GM12878 (cell line): Measurements from ENCODE around the gene OR51D1. TPM values are rescaled to one million over a fixed set of nuclear protein-coding genes. Genes with fewer than 3 reads are reported as not detected.

Experiments used
- ATAC-seq: fragments of 200-7000 bp; cut with Tn5 transposase; 3 replicates; pipeline ENCODE4 v1.9.1; 2020; ENCODE audit warnings: mild to moderate bottlenecking, moderate library complexity
- BruUV-seq: library from RNA; stranded (reverse); fragments of 400-500 nt; replicated peaks from 2 replicates; lab custom pipeline; 2021; lab: Mats Ljungman, UMichigan
- CTCF ChIA-PET: fragments of 300-600 bp; sonication (Branson Sonifier 250); formaldehyde crosslinking; extraction: SDS; loops from one replicate; lab custom pipeline; 2021; ENCODE audit warnings: inconsistent platforms; lab: Yijun Ruan, JAX
- POLR2A ChIA-PET: fragments of 350-600 bp; formaldehyde crosslinking; extraction: SDS; loops from one replicate; lab custom pipeline; 2021; ENCODE audit warnings: inconsistent platforms; lab: Charles Lee
- RAD21 ChIA-PET: fragments of 300-600 bp; sonication (Branson Sonifier 250); formaldehyde crosslinking; loops from one replicate; lab custom pipeline; 2023; ENCODE audit warnings: antibody characterized with exemption; ENCODE audit not compliant: unreplicated experiment; lab: Charles Lee
- SMC1A ChIA-PET: fragments of 300-600 bp; sonication (Branson Sonifier 250); formaldehyde crosslinking; loops from one replicate; lab custom pipeline; 2023; ENCODE audit not compliant: unreplicated experiment, uncharacterized antibody; lab: Charles Lee
- DNase-seq: peaks from one replicate; pipeline ENCODE4 v3.0.0-alpha.2; 2011; ENCODE audit warnings: low read depth, low spot score
- FAIRE-seq: peaks from 3 replicates; lab custom pipeline; 2011; peaks lifted over from hg19 to GRCh38; lab: Jason Lieb, UNC
- H2AFZ ChIP-seq: 2 replicates; pipeline ENCODE4 v1.6.0; 2011; ENCODE audit warnings: low read depth, low read length, control low read depth; ENCODE audit not compliant: control insufficient read depth
- H3K27ac ChIP-seq: 2 replicates; pipeline ENCODE4 v1.5.1; 2011; ENCODE audit warnings: control low read depth; ENCODE audit not compliant: control insufficient read depth, insufficient read depth
- H3K27me3 ChIP-seq, 2 experiments: replicated peaks in 1 of 2; 2 replicates each; pipeline versions ENCODE4 v1.6.0 to v1.6.1; 2011; ENCODE audit warnings: low read length in 1 of 2; ENCODE audit not compliant: control insufficient read depth in 2 of 2, insufficient read depth in 2 of 2
- H3K36me3 ChIP-seq, 2 experiments: 2 replicates each; pipeline ENCODE4 v1.5.1; 2011; ENCODE audit warnings: low read length in 1 of 2; ENCODE audit not compliant: control insufficient read depth in 2 of 2, insufficient read depth in 2 of 2
- H3K4me1 ChIP-seq: 2 replicates; pipeline ENCODE4 v1.6.1; 2011; ENCODE audit warnings: mild to moderate bottlenecking, low read length, moderate library complexity, mixed read lengths; ENCODE audit not compliant: control insufficient read depth, insufficient read depth
- H3K4me2 ChIP-seq: 2 replicates; pipeline ENCODE4 v1.6.0; 2011; ENCODE audit warnings: control low read depth; ENCODE audit not compliant: control insufficient read depth, insufficient read depth
- H3K4me3 ChIP-seq: fragments of 200-600 bp; sonication (generic); 2 replicates; pipeline ENCODE4 v1.5.1; 2016
- H3K79me2 ChIP-seq: 2 replicates; pipeline ENCODE4 v1.6.0; 2011; ENCODE audit warnings: low read length; ENCODE audit not compliant: control insufficient read depth, insufficient read depth
- H3K9ac ChIP-seq: 2 replicates; pipeline ENCODE4 v1.8.0; 2011; ENCODE audit warnings: low read length, control low read depth, mixed read lengths; ENCODE audit not compliant: control insufficient read depth, insufficient read depth
- H3K9me3 ChIP-seq: replicated peaks from 3 replicates; pipeline ENCODE4 v1.5.1; 2011; ENCODE audit warnings: mild to moderate bottlenecking, low read length; ENCODE audit not compliant: control insufficient read depth, insufficient read depth
- H4K20me1 ChIP-seq: 2 replicates; pipeline ENCODE4 v1.6.0; 2011; ENCODE audit not compliant: control insufficient read depth, insufficient read depth
- ATF7 ChIP-seq: fragments of 450-650 bp; IDR thresholded peaks from 2 replicates; pipeline ENCODE4 v1.6.1; 2016; ENCODE audit warnings: low read depth, mild to moderate bottlenecking
- CBX3 ChIP-seq: fragments of 200-600 bp; sonication (generic); IDR thresholded peaks from 2 replicates; pipeline ENCODE4 v1.6.1; 2016; ENCODE audit warnings: low read depth, borderline replicate concordance
- CBX5 ChIP-seq: sonication (generic); IDR thresholded peaks from 2 replicates; pipeline ENCODE4 v1.6.1; 2016; ENCODE audit warnings: low read depth, moderate library complexity, mild to moderate bottlenecking, inconsistent platforms
- EED ChIP-seq: sonication (generic); IDR thresholded peaks from 2 replicates; pipeline ENCODE4 v1.6.1; 2016; ENCODE audit warnings: antibody characterized with exemption, low read depth
- FOXM1 ChIP-seq: IDR thresholded peaks from 2 replicates; pipeline ENCODE4 v1.6.1; 2012; ENCODE audit warnings: low read depth, mild to moderate bottlenecking, inconsistent platforms, low read length, moderate library complexity
- HDGF ChIP-seq: fragments of 450-650 bp; IDR thresholded peaks from 2 replicates; pipeline ENCODE4 v1.6.1; 2016; ENCODE audit warnings: antibody characterized with exemption
- MEF2A ChIP-seq: IDR thresholded peaks from 2 replicates; pipeline ENCODE4 v1.6.1; 2011; ENCODE audit warnings: low read depth, mild to moderate bottlenecking, low read length, moderate library complexity; ENCODE audit not compliant: insufficient read depth
- NBN ChIP-seq: fragments of 450-650 bp; IDR thresholded peaks from 2 replicates; pipeline ENCODE4 v1.6.1; 2016
- POLR2AphosphoS5 ChIP-seq: IDR thresholded peaks from 2 replicates; pipeline ENCODE4 v1.6.1; 2011; ENCODE audit warnings: mild to moderate bottlenecking, low read length, inconsistent platforms
- RB1 ChIP-seq: fragments of 450-650 bp; formaldehyde crosslinking; IDR thresholded peaks from 2 replicates; pipeline ENCODE4 v1.6.1; 2017; ENCODE audit warnings: mild to moderate bottlenecking, borderline replicate concordance
- ZNF24 ChIP-seq: fragments of 450-650 bp; IDR thresholded peaks from 2 replicates; pipeline ENCODE4 v1.6.1; 2017; ENCODE audit warnings: antibody characterized with exemption, mild to moderate bottlenecking
- WGBS: methylation state at CpG from one replicate; pipeline ENCODE4 v1.1.6; 2016; ENCODE audit warnings: low lambda C conversion rate; ENCODE audit not compliant: insufficient replicate concordance, insufficient coverage; ENCODE audit errors: missing lambda C conversion rate; 5-methylcytosine and 5-hydroxymethylcytosine counted together
- in situ Hi-C: fragments of 300-500 bp; cut with MboI; formaldehyde crosslinking; loops from 9 replicates; pipeline ENCODE4 v1.14.3; 2018; ENCODE audit warnings: mixed read lengths
- intact Hi-C: fragments of 100-400 bp; cut with micrococcal nuclease; formaldehyde crosslinking; loops from one replicate; pipeline ENCODE4 v1.14.2; 2022; ENCODE audit not compliant: unreplicated experiment
- polyA plus RNA-seq, 11 experiments: library from polyadenylated mRNA; depleted of rRNA in 4 of 11; unstranded in 6 of 11; stranded (reverse) in 5 of 11; fragments of >200 nt; fragmentation: Nextera tagmentation in 4 of 11; fragmentation: Illumina TruSeq in 1 of 11; extraction: Ambion mirVana in 4 of 11; extraction: Trizol in 1 of 11; gene quantifications; 1 replicate in 1 of 11; 2 replicates in 10 of 11; pipeline versions ENCODE4 v1.2.1 to v1.2.3, GENCODE V29; 2011 to 2016; ENCODE audit warnings: inconsistent platforms in 2 of 11, missing spikeins in 2 of 11, low read depth in 1 of 11
- total RNA-seq, 4 experiments: library from RNA; depleted of rRNA in 3 of 4; stranded (reverse); fragments of >200 nt in 3 of 4; fragmentation: Illumina TruSeq in 1 of 4; extraction: Trizol in 1 of 4; gene quantifications; 2 replicates each; pipeline versions ENCODE4 v1.2.1 to v1.2.3, GENCODE V29; 2013 to 2021
- TF ChIP-seq, protein P1 (sequence below): IDR thresholded peaks from 2 replicates; pipeline ENCODE4 v1.6.1; 2012; ENCODE audit warnings: low read depth, low read length, improper control_type of control experiment
- TF ChIP-seq, protein P2 (sequence below): fragments of 450-650 bp; IDR thresholded peaks from 2 replicates; pipeline ENCODE4 v1.6.1; 2018; ENCODE audit warnings: mild to moderate bottlenecking, low read depth, moderate library complexity; ENCODE audit not compliant: partially characterized antibody
- TF ChIP-seq, protein P3 (sequence below): fragments of 150-350 bp; IDR thresholded peaks from 2 replicates; pipeline ENCODE4 v1.6.1; 2016; ENCODE audit warnings: low read depth, low read length
- TF ChIP-seq, protein P4 (sequence below): fragments of 450-650 bp; IDR thresholded peaks from 2 replicates; pipeline ENCODE4 v1.6.1; 2018; ENCODE audit warnings: borderline replicate concordance, mild to moderate bottlenecking; ENCODE audit not compliant: partially characterized antibody

The OR51D1 gene
- total and polyA plus RNA-seq, 10 of the 15 experiments (the other 5 are each of a cell fraction or from before 2014, with no cell fraction given), result 0.06 TPM; not detected in 9

DNA sequence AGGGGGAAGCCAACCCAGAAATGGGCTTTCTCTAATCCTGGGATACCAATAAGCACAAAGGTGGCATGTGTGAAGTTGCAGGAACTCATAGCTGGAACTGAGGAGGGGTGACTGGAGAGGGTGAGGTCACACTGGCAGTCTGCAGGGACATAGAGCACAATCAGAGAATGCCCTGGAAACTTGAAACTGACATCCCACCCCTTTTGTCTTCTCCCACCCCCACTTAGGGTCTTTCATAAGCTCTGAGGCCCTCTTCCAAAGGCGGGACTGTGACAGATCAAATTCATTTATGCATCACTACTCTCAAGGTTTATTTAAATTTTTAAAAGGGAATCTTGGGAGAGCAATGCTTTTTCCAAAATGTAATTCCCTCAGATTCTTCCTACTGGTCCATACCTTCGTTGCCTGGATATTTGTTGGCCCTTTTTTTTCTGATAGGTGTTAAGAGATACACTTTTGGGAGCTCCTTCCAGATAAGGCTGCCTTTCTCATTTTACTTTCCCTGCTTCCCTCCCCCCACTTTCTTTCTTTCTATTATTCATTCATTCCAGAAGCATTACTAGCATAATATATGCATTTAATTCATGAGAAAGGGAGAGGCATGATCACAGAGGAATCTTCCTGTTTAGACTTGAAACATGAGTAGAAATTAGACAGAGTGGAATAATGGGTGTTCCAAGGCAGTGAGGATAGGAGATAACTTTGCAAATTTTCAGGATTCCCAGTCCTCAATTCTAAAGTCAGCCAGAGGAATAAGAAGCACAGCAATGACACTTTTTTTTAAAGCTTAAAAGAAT lies 45.5 kb downstream of the OR51D1 start:
- 8% methylated on average over 2 of the region's 2 CpGs for WGBS
- Histone ChIP-seq H3K9me3 (no peaks in the 10 kb centered on the region), H3K27me3 (no peaks in the 10 kb centered on the region), H3K4me3 (no peak overlapping the region), H3K4me2 (no peak overlapping the region), H3K4me1 (no peaks in the 10 kb centered on the region), H3K36me3 (no peaks in the 10 kb centered on the region; a peak in 1 of 4 replicates), H3K79me2 (no peaks in the 10 kb centered on the region), H4K20me1 (no peaks in the 10 kb centered on the region), H2AFZ (no peak overlapping the region), H3K27ac (no peak overlapping the region), H3K9ac (no peak overlapping the region)
- POLR2A ChIA-PET, result no interaction called here
- CTCF ChIA-PET, result no interaction called here
- in situ Hi-C loops (no loop called here), intact Hi-C loops (no loop called here)
- RAD21 ChIA-PET, result no interaction called here
- FAIRE-seq, result no peak
- DNase-seq, result no peak
- ATAC-seq, result no peak
- no TSS peak for BruUV-seq
- SMC1A ChIA-PET, result no interaction called here
- no peak for TF ChIP-seq CBX5
- TF ChIP-seq, protein P1, sequence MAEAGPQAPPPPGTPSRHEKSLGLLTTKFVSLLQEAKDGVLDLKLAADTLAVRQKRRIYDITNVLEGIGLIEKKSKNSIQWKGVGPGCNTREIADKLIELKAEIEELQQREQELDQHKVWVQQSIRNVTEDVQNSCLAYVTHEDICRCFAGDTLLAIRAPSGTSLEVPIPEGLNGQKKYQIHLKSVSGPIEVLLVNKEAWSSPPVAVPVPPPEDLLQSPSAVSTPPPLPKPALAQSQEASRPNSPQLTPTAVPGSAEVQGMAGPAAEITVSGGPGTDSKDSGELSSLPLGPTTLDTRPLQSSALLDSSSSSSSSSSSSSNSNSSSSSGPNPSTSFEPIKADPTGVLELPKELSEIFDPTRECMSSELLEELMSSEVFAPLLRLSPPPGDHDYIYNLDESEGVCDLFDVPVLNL, result no peak
- TF ChIP-seq MEF2A, result no peak
- TF ChIP-seq FOXM1, result no peak
- no peak for TF ChIP-seq EED
- TF ChIP-seq CBX3, result no peak
- TF ChIP-seq, protein P2, sequence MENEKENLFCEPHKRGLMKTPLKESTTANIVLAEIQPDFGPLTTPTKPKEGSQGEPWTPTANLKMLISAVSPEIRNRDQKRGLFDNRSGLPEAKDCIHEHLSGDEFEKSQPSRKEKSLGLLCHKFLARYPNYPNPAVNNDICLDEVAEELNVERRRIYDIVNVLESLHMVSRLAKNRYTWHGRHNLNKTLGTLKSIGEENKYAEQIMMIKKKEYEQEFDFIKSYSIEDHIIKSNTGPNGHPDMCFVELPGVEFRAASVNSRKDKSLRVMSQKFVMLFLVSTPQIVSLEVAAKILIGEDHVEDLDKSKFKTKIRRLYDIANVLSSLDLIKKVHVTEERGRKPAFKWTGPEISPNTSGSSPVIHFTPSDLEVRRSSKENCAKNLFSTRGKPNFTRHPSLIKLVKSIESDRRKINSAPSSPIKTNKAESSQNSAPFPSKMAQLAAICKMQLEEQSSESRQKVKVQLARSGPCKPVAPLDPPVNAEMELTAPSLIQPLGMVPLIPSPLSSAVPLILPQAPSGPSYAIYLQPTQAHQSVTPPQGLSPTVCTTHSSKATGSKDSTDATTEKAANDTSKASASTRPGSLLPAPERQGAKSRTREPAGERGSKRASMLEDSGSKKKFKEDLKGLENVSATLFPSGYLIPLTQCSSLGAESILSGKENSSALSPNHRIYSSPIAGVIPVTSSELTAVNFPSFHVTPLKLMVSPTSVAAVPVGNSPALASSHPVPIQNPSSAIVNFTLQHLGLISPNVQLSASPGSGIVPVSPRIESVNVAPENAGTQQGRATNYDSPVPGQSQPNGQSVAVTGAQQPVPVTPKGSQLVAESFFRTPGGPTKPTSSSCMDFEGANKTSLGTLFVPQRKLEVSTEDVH, result no peak
- TF ChIP-seq ATF7, result no peak
- TF ChIP-seq POLR2AphosphoS5, result no peak
- no peak for TF ChIP-seq HDGF
- TF ChIP-seq ZNF24, result no peak
- no peak for TF ChIP-seq NBN
- TF ChIP-seq, protein P3, sequence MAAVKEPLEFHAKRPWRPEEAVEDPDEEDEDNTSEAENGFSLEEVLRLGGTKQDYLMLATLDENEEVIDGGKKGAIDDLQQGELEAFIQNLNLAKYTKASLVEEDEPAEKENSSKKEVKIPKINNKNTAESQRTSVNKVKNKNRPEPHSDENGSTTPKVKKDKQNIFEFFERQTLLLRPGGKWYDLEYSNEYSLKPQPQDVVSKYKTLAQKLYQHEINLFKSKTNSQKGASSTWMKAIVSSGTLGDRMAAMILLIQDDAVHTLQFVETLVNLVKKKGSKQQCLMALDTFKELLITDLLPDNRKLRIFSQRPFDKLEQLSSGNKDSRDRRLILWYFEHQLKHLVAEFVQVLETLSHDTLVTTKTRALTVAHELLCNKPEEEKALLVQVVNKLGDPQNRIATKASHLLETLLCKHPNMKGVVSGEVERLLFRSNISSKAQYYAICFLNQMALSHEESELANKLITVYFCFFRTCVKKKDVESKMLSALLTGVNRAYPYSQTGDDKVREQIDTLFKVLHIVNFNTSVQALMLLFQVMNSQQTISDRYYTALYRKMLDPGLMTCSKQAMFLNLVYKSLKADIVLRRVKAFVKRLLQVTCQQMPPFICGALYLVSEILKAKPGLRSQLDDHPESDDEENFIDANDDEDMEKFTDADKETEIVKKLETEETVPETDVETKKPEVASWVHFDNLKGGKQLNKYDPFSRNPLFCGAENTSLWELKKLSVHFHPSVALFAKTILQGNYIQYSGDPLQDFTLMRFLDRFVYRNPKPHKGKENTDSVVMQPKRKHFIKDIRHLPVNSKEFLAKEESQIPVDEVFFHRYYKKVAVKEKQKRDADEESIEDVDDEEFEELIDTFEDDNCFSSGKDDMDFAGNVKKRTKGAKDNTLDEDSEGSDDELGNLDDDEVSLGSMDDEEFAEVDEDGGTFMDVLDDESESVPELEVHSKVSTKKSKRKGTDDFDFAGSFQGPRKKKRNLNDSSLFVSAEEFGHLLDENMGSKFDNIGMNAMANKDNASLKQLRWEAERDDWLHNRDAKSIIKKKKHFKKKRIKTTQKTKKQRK, result no peak
- TF ChIP-seq RB1, result no peak
- TF ChIP-seq, protein P4, sequence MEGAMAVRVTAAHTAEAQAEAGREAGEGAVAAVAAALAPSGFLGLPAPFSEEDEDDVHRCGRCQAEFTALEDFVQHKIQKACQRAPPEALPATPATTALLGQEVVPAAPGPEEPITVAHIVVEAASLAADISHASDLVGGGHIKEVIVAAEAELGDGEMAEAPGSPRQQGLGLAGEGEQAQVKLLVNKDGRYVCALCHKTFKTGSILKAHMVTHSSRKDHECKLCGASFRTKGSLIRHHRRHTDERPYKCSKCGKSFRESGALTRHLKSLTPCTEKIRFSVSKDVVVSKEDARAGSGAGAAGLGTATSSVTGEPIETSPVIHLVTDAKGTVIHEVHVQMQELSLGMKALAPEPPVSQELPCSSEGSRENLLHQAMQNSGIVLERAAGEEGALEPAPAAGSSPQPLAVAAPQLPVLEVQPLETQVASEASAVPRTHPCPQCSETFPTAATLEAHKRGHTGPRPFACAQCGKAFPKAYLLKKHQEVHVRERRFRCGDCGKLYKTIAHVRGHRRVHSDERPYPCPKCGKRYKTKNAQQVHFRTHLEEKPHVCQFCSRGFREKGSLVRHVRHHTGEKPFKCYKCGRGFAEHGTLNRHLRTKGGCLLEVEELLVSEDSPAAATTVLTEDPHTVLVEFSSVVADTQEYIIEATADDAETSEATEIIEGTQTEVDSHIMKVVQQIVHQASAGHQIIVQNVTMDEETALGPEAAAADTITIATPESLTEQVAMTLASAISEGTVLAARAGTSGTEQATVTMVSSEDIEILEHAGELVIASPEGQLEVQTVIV, result no peak
